Mammary epithelial cell (primary cell): ENCODE measurements around the gene KYAT1.

Source experiments
- CTCF ChIP-seq, 2 donors: IDR thresholded peaks in 1 of 2; conservative IDR thresholded peaks in 1 of 2; 2 replicates each; pipeline ENCODE4 v1.5.1; 2011 to 2012; ENCODE audit warnings: inconsistent platforms in 2 of 2, low read length in 2 of 2, mild to moderate bottlenecking in 2 of 2, control low read depth in 1 of 2, low read depth in 1 of 2; ENCODE audit not compliant: insufficient read depth in 1 of 2; ENCODE audit errors: extremely low read depth in 1 of 2
- EZH2 ChIP-seq: IDR thresholded peaks from 2 replicates; pipeline ENCODE4 v1.6.1; 2012; ENCODE audit warnings: low read length, inconsistent platforms, borderline replicate concordance

DNA sequence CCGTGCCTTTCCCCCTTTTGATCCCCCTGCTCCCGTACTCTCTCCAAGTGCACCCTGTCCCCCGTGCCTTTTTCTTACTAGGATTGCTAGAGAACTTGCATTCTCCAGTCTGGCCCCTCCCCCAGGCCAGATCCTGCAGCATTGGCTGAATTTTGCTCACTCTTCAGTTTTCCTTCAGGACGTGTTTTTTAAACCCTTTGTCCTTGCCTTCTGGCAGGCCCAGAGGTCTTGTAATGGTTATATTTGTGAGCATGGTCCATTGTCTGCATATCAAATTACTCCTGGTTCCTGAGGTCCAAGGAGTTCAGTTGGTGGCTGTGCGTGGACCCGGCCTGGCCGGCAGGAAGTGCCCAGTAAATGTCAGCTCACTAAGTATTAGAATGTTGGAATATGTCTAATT lies 94.1 kb downstream of the KYAT1 start:
- no peak for TF ChIP-seq EZH2
- no peak for TF ChIP-seq CTCF (conservative IDR thresholded peaks at IDR 0.05 in 1 of 2, IDR thresholded peaks at IDR 0.05 in 1 of 2; ENCODE audit: extremely low read depth in 1 of 2, insufficient read depth in 1 of 2, low read depth in 1 of 2, low read length in 2 of 2)
